NCI-H187 treated with DMSO at 0.1 percent for 48 hours (cell line): ENCODE results near the gene MAP3K7CL.
"Not testable (repeated sequence)": the region's sequence is repeated elsewhere in the genome, so short reads cannot be mapped to it uniquely, and the experiment has no call there.

Source experiments
- DNase-seq: peaks from one replicate; lab custom pipeline; 2025; lab: John Stamatoyannopoulos, UW

MAP3K7CL gene

GRCh38 chr21:29133796-29134195, 3.4 kb downstream of the MAP3K7CL start:
- no peak for DNase-seq

GRCh38 chr21:29135481-29135880, 5.0 kb downstream of the MAP3K7CL start:
- DNase-seq: no peak

DNA sequence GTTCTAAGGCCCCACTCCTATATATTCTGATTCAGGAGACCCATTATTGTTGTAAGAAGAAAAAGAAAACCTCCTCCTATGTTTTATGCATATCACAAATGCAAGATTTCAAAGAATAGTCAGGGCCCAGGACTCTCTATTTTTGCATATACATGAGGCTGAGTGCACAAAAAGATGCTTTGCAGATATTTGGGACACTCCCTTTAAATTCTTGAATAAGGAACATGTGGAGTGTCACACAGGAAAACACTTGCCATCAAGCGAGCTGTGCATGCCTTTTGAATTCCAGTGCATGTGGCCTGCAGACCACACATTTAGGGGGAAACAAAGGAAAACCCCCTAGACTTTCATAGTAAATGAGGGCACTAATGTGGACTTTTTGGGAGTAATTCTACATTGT, 5.6 kb downstream of the MAP3K7CL start:
- no peak for DNase-seq

GRCh38 chr21:29144736-29145353, 14.4 kb downstream of the MAP3K7CL start:
- DNase-seq: no peak

DNA sequence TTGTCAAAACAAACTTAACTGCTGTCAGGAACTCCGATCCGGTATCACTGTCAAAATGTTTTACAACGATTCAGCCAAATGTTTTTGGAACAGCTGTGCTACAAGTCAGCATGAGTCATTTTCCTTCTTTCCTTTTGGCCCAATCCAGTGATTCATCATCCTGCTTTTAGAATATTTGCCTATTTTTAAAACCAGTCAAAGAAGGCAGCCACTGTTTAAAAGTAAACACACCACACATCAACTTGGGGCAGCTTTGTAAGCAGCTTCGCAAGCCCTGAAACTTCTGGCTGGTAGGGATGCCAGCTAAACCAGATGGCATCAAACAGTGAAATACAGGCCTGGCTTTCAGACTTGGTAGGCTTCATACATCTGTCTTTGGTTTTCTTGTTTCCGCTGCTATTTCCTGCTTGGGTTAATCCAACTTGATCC, 14.9 kb downstream of the MAP3K7CL start:
- no peak for DNase-seq

DNA sequence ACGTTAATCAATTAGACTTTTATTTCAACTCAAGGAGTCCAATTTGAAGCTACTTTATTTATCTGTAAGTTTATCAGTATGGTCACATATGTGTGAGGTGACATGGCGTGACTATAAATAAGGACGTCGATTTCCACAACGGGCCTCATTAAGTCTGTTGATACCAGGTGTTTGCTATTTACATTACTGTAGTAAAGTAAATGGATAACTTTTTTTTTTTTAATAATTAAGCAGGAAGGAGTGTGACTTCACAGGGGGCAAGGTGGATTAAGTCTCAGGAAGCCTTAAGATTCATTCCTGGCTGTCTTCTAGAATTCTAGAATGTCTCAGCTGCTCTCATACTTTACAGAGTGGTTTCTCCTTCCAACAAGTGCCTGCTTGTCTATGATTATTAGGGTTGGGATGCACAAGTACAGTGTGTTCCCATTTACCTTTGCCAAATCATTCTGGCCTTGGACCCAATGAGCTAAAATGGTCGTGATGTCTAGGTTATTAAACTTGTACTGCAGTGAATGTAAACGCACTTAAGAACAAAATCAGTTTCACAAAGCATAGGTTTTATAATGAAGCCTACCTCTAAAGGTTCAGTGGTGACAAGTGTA, 15.5 kb downstream of the MAP3K7CL start:
- DNase-seq: no peak

DNA sequence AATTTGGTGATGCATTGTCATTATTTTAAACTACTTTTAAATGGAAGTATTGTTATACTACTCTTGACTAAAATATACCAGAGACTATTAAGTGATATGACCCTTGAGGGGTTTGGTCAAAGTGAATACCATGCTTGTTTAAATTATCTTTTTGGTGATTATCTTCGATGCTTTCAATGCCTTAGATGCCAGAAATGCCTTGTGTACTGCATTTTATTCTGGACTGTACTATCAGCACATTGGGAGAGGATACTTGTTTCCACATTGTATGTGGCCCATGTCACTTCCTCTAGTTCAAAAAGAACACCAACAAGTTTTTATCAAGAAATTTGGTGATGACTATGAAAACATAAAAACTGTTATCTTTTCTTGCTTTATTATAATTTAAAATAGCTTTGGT, 16.3 kb downstream of the MAP3K7CL start:
- no peak for DNase-seq

- DNase-seq: no peak
Observed at GRCh38 chr21:29148530-29148929, 18.1 kb downstream of the MAP3K7CL start.

- no peak for DNase-seq
Observed at GRCh38 chr21:29149808-29150425, 19.5 kb downstream of the MAP3K7CL start.

DNA sequence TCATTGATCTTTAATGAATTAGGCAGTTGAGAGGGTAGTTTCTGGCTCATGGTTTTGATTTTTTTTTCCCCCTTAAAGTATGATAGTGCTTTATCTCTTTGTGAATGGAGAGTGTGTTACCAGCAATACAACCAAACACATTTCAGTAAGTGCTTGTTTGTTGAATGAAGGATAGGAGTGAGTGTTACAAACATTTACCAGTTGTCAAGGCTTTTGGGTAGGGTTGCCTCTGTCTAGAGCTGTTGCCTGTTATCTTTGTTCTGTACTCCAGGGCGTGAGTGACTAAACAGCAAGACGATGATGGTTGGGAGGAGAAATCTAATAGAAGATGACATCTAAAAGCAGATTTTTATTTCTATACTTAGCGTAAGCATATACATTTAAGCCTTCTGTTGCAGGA, 21.5 kb downstream of the MAP3K7CL start:
- no peak for DNase-seq

- no peak for DNase-seq
Observed at GRCh38 chr21:29152916-29153315, 22.5 kb downstream of the MAP3K7CL start.

- no peak for DNase-seq
Observed at GRCh38 chr21:29154270-29154669, 23.8 kb downstream of the MAP3K7CL start.

GRCh38 chr21:29155118-29155932, 24.9 kb downstream of the MAP3K7CL start:
- no peak for DNase-seq

DNA sequence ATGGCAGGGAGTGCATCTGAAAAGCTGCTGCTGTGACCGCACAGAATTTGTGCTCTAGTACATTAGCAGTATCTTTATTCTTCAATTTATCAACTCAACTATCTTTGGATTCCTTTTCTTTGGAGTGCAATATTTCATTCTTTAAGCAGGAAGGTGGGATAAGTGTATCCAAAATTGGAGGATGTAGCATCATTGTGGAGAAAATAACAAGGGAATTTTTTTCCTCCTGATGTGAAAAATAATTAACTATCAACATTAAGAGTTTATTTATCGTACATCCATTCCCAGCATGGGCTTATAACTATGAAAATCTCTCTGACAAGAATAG, 25.5 kb downstream of the MAP3K7CL start:
- DNase-seq: no peak

- DNase-seq: no peak
Observed at GRCh38 chr21:29157080-29157479, 26.6 kb downstream of the MAP3K7CL start.

GRCh38 chr21:29159842-29160241, 29.4 kb downstream of the MAP3K7CL start:
- no peak for DNase-seq

DNA sequence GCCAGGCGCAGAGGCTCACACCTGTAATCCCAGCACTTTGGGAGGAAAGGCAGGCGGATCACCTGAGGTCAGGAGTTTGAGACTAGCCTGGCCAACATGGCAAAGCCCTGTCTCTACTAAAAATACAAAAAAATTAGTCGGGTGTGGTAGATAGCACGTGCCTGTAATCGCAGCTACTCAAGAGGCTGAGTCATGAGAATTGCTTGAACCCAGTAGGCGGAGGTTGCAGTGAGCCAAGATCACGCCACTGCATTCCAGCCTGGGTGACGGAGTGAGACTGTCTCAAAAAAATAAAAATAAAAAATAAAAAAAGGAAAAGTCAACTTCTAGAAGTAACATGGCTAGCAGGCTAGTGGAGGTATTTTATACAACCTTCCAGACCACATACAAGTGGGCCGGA, 32.4 kb downstream of the MAP3K7CL start:
- not testable (repeated sequence) for DNase-seq

GRCh38 chr21:29163341-29164115, 33.1 kb downstream of the MAP3K7CL start:
- DNase-seq: no peak

- DNase-seq: no peak
Observed at GRCh38 chr21:29164323-29164942, 34.0 kb downstream of the MAP3K7CL start.

- DNase-seq: no peak
Observed at GRCh38 chr21:29166323-29166722, 35.9 kb downstream of the MAP3K7CL start.

DNA sequence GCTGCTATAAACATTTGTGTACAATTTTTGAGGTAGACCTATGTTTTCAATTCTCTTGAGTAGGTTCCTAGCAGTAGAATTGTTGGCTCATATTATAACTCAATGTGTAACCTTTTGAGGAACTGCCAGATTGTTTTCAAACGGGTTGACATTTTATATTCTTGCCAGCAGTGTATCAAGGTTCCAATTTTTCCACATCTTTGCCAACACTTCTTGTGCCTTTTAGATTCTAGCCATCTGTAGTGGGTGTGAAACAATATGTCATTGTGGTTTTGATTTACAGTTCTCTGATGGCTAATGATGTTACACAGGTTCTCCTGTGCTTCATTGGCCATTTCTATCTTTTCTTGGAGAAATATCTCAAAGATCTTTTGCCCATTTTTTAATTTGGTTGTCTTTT, 36.4 kb downstream of the MAP3K7CL start:
- DNase-seq: no peak

GRCh38 chr21:29167481-29167880, 37.0 kb downstream of the MAP3K7CL start:
- not testable (repeated sequence) for DNase-seq
